GM18498 (cell line): ENCODE results near the gene LONP1.
"Not testable (repeated sequence)": the region's sequence is repeated elsewhere in the genome, so short reads cannot be mapped to it uniquely, and the experiment has no call there.

Experiments
- ATAC-seq: cut with Tn5 transposase; IDR thresholded peaks from one replicate; pipeline ENCODE4 v1.9.1; 2021; ENCODE audit warnings: mild to moderate bottlenecking, moderate library complexity; ENCODE audit not compliant: unreplicated experiment

LONP1 gene, protein sequence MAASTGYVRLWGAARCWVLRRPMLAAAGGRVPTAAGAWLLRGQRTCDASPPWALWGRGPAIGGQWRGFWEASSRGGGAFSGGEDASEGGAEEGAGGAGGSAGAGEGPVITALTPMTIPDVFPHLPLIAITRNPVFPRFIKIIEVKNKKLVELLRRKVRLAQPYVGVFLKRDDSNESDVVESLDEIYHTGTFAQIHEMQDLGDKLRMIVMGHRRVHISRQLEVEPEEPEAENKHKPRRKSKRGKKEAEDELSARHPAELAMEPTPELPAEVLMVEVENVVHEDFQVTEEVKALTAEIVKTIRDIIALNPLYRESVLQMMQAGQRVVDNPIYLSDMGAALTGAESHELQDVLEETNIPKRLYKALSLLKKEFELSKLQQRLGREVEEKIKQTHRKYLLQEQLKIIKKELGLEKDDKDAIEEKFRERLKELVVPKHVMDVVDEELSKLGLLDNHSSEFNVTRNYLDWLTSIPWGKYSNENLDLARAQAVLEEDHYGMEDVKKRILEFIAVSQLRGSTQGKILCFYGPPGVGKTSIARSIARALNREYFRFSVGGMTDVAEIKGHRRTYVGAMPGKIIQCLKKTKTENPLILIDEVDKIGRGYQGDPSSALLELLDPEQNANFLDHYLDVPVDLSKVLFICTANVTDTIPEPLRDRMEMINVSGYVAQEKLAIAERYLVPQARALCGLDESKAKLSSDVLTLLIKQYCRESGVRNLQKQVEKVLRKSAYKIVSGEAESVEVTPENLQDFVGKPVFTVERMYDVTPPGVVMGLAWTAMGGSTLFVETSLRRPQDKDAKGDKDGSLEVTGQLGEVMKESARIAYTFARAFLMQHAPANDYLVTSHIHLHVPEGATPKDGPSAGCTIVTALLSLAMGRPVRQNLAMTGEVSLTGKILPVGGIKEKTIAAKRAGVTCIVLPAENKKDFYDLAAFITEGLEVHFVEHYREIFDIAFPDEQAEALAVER

DNA sequence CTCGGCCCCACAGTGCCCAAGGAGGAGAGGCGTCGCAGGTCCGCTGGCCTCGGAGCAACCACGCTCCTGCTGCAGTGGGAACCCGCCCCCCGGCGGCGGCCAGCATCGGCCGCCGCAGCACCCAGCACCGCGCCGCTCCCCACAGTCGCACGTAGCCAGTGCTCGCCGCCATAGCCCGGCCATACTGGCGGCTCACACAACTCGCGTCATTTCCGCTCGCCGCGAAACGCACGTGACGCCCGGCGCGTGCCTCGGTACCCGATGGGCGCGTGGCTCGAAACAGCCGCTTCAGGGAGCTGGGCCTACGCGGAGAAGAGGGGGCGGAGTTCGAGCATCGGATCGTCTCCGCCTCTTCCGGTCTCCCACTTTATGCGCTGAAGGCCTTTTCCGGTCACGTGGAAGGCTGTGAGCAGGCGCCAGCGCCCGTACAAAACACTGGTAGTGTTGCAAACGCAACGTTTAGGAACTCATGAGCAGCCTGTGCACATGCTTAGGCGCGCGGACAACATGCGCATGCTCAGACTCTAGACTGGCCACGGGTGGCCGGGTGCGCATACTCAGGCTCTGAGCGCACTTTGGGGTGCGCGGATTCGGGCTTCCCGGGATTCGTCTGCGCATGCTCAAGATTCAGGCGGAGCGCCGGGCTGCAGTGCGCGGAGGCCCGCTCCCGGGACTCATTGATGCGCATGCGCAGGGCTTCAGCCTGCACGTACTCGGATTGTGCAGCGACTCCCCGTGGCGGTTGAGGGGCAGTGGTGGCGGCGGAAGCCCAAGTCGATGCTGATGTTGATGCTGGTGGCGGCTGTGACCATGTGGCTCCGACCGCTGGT lies at the start of gene LONP1, which contains the start of gene CATSPERD:
LONP1 (minus strand) TSS at position 186 of the 830 bp plus-strand sequence; CDS start at position 172, 14 bp downstream.
CATSPERD (plus strand) TSS at position 677 of the 830 bp plus-strand sequence; CDS start at position 778, 101 bp downstream.
- ATAC-seq: peak; percentile 89

- ATAC-seq: no peak
Observed at GRCh38 chr19:5767949-5768348, 48.0 kb upstream of the LONP1 start.

GRCh38 chr19:5765220-5765619 lies 45.3 kb upstream of the LONP1 start:
- ATAC-seq: no peak

- no peak for ATAC-seq
Observed at GRCh38 chr19:5762608-5763217, 42.8 kb upstream of the LONP1 start.

DNA sequence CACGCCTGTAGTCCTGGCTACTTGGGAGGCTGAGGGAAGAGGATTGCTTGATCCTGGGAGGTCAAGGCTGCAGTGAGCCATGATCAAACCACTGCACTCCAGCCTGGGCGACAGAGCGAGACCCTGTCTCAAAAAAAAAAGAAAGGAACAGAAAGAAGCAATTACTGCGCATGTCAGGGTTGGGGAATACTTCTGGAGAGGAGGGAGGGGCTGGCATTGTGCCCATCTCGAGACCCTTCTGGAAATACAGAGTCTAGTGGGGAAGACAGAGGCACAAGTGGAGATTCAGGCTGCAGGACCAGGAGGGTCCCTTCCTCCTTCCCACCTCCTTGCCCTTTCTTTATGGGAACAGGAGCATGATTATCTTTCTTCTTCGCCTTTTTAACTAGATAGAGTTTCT lies 33.8 kb upstream of the LONP1 start:
- no peak for ATAC-seq

GRCh38 chr19:5751709-5752108 lies 31.8 kb upstream of the LONP1 start:
- ATAC-seq: no peak

DNA sequence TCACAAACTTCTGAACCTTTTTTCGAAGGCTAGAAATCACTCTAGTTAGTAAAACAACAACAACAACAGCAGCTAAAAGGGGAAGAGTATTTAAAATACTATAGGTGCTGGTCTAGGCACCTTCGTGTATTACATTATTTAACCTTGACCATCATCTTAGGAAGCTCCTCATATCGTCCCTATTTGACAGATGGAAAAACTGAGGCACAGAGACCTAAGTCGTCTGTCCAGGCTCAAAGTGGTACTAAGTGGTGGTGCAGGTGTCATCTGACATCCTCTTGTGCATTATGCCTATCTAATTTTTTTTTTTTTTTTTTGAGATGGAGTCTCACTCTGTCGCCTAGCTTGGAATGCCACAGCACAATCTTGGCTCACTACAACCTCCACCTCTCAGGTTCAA lies 29.6 kb upstream of the LONP1 start:
- no peak for ATAC-seq

DNA sequence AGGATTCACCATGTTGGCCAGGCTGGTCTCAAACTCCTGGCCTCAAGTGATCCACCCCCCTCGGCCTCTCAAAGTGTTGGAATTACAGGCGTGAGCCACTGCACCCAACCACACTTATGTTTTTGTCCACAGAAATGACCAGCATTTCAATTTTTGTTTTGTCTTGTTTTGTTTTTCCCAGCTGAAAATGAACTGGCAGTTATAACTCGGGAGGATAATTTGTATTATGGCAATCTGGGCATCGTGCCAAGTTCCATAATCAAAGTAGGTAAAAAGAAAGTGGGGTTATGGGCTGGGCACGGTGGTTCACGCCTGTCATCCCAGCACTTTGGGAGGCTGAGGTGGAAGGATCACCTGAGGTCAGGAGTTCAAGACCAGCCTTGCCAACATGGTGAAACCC lies 29.0 kb upstream of the LONP1 start:
- not testable (repeated sequence) for ATAC-seq

DNA sequence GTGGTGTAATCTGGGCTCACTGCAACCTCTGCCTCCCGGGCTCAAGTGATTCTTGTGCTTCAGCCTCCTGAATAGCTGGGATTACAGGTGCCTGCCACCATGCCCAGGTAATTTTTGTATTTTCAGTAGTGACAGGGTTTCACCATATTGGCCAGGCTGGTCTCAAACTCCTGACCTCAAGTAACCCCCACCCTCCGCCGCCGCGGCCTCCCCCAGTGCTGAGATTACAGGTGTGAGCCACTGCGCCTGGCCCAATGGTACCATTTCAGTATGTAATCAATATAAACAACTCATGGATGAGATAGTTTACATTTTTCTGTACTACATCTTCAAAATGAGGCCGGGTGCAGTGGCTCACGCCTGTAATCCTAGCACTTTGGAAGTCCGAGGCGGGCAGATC lies 25.1 kb upstream of the LONP1 start:
- ATAC-seq: not testable (repeated sequence)

- no peak for ATAC-seq
Observed at GRCh38 chr19:5743630-5744029, 23.7 kb upstream of the LONP1 start.

- no peak for ATAC-seq
Observed at GRCh38 chr19:5742051-5742450, 22.1 kb upstream of the LONP1 start.

DNA sequence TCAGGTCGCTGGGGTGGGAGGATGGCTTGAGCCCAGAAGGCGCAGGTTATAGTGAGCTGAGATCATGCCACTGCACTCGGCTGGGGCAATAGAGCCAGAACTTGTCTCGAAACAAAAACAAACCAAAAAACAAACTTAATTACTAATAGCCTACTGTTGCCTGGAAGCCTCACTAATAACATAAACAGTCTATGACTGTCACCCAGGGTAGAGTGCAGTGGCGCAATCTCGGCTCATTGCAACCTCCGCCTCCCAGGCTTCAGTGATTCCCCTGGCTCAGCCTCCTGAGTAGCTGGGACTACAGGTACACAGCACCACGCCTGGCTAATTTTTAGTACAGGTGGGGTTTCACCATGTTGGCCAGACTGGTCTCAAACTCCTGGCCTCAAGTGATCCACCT lies 18.5 kb upstream of the LONP1 start:
- no peak for ATAC-seq

- ATAC-seq: not testable (repeated sequence)
Observed at GRCh38 chr19:5733172-5733571, 13.2 kb upstream of the LONP1 start.

DNA sequence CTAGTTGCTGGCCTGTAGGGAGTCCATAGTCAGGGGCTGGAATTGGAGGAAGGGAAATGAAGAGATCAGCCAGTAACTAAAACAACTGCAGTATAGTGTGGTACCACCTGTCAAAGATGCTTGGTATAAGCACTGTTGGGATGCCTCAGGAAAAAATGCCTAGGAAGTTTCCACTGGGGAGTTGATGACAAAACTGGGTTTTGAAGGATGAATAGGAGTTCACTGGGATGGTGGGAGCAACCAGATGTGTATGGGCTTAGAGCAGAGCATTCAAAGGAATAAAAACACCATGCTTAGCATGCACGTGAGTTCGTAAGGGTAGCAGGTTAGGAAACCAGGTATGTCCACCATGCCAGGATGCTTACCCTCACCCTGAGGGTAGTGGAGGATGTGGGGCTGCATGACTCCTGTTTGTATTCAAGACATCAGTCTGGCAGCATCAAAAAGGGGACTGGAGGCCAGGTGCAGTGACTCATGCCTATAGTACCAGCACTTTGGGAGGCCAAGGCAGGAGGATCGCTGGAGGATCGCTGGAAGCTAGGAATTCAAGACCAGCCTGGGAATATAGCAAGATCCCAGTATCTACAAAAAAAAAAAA lies 7.6 kb upstream of the LONP1 start:
- ATAC-seq: no peak

DNA sequence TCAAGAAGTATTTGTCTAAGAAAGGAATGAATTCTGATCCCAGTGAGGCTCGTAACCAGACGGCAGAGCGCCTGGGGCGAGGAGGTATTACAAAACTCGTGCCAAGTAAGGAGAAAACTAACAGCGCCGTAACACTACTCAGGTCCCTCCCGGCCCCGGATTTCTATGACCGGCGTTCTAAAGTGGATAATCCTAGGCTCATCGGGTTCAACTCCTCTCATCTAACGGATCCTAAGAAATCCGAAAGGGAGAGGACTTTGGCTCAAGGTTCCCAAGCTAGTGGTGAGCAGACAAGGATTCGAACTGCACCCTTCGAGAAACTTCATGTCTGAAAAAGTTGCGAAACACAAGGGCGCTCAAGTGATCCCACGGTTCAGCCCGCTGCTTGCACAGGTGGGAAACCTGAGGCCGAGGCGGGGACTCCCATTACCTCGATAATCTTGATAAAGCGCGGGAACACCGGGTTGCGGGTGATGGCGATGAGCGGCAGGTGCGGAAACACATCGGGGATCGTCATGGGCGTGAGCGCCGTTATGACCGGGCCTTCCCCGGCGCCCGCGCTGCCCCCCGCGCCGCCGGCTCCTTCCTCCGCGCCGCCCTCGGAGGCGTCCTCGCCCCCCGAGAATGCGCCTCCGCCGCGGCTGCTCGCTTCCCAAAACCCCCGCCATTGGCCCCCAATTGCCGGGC lies 529 bp downstream of the LONP1 start:
- no peak for ATAC-seq

GRCh38 chr19:5718579-5719273 lies 1.2 kb downstream of the LONP1 start:
- ATAC-seq: no peak

DNA sequence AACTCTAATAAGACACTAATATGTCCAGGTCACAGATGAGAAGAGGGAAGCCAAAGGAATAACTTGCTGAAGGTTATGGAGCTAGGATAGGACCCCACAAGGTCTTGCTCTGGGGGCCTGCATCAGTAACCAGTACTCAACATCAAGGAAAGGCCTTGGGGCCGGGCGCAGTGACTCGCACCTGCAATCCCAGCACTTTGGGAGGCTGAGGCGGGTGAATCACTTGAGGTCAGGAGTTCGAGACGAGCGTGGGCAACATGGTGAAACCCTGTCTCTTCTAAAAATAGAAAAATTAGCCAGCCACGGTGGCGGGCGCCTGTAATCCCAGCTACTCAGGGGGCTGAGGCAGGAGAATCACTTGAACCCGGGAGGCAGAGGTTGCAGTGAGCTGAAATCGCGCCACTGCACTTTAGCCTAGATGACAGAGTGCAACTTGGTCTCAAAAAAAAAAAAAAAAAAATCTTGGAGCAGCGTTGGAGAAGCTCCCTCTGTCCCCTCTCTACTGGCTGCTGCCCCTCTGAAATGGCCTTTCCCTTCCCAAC lies 1.8 kb downstream of the LONP1 start:
- no peak for ATAC-seq

GRCh38 chr19:5717215-5717935 lies 2.6 kb downstream of the LONP1 start:
- no peak for ATAC-seq
